ENCODE measurements around the gene SUSD1.

GRCh38 chr9:112175796-112176315 lies 759 bp upstream of the SUSD1 start:
- no peak for TF ChIP-seq POLR2AphosphoS5 (IDR thresholded peaks at IDR 0.05; ENCODE audit: low read depth, low read length)
- no peak for TF ChIP-seq POLR2A (IDR thresholded peaks at IDR 0.05; ENCODE audit: low read depth, low read length)
